HepG2 (cell line): ENCODE results near the gene SLC38A8. TPM values are rescaled to one million over a fixed set of nuclear protein-coding genes. Genes with fewer than 3 reads are reported as not detected.

Experiments used
- ATAC-seq: fragments of 200-7000 bp; cut with Tn5 transposase; 3 replicates; pipeline ENCODE4 v1.9.1; 2020; ENCODE audit warnings: mild to moderate bottlenecking, moderate library complexity
- BruUV-seq: library from RNA; stranded (reverse); fragments of 400-500 nt; replicated peaks from 2 replicates; lab custom pipeline; 2021; lab: Mats Ljungman, UMichigan
- CTCF ChIA-PET: fragments of 300-600 bp; formaldehyde crosslinking; extraction: SDS; loops from one replicate; lab custom pipeline; 2021; ENCODE audit warnings: low total read pairs, inconsistent platforms, low intra/inter-chr PET ratio; lab: Yijun Ruan, JAX
- POLR2A ChIA-PET: fragments of 350-600 bp; sonication (Branson Sonifier 250); formaldehyde crosslinking; loops from one replicate; lab custom pipeline; 2020; ENCODE audit warnings: antibody characterized with exemption, inconsistent platforms; lab: Yijun Ruan, JAX
- DNase-seq: peaks from one replicate; pipeline ENCODE4 v3.0.0-alpha.2; 2015; ENCODE audit warnings: low spot score
- FAIRE-seq: peaks from 3 replicates; lab custom pipeline; 2011; peaks lifted over from hg19 to GRCh38; lab: Jason Lieb, UNC
- H2AFZ ChIP-seq: one replicate; pipeline ENCODE4 v1.6.1; 2011; ENCODE audit warnings: low read length, inconsistent platforms
- H3K27ac ChIP-seq: fragments of 300-600 bp; 3 replicates; pipeline ENCODE4 v1.8.0; 2011; ENCODE audit warnings: mixed run types, mild to moderate bottlenecking, mixed read lengths, low read length, inconsistent platforms; ENCODE audit not compliant: insufficient read depth; ENCODE audit errors: extremely low read length
- H3K27me3 ChIP-seq, 2 experiments: fragments of 200-600 bp in 1 of 2; 2 replicates in 1 of 2; 3 replicates in 1 of 2; pipeline versions ENCODE4 v1.6.0 to v1.8.0; 2011; ENCODE audit warnings: low read length in 2 of 2, mild to moderate bottlenecking in 2 of 2, moderate library complexity in 2 of 2, inconsistent platforms in 1 of 2; ENCODE audit not compliant: insufficient read depth in 2 of 2, control insufficient read depth in 1 of 2
- H3K36me3 ChIP-seq, 2 experiments: fragments of 200-600 bp in 1 of 2; replicated peaks in 1 of 2; 2 replicates in 1 of 2; 3 replicates in 1 of 2; pipeline versions ENCODE4 v1.5.1 to v1.8.0; 2011; ENCODE audit warnings: low read length in 2 of 2, inconsistent platforms in 1 of 2; ENCODE audit not compliant: insufficient read depth in 2 of 2, control insufficient read depth in 1 of 2
- H3K4me1 ChIP-seq: 2 replicates; pipeline ENCODE4 v1.5.1; 2012; ENCODE audit warnings: low read length, inconsistent platforms; ENCODE audit not compliant: insufficient read depth
- H3K4me2 ChIP-seq: 2 replicates; pipeline ENCODE4 v1.6.0; 2011; ENCODE audit warnings: low read depth, low read length, inconsistent platforms
- H3K4me3 ChIP-seq, 3 experiments: fragments of 200-600 bp in 1 of 3; sonication (generic), shearing (Covaris generic) in 1 of 3; replicated peaks in 1 of 3; 2 replicates each; pipeline ENCODE4 v1.5.1; 2011 to 2016; ENCODE audit warnings: low read length in 3 of 3, inconsistent platforms in 2 of 3, low read depth in 2 of 3, mild to moderate bottlenecking in 2 of 3, control low read depth in 1 of 3, mixed read lengths in 1 of 3; ENCODE audit not compliant: insufficient read depth in 1 of 3
- H3K79me2 ChIP-seq: one replicate; pipeline ENCODE4 v1.6.1; 2011; ENCODE audit warnings: low read length, inconsistent platforms; ENCODE audit not compliant: insufficient read depth
- H3K9ac ChIP-seq: 2 replicates; pipeline ENCODE4 v1.6.0; 2011; ENCODE audit warnings: mild to moderate bottlenecking, low read depth, low read length, inconsistent platforms; ENCODE audit not compliant: insufficient read depth
- H3K9me3 ChIP-seq: 2 replicates; pipeline ENCODE4 v1.5.1; 2012; ENCODE audit warnings: mild to moderate bottlenecking, low read length
- H4K20me1 ChIP-seq: 2 replicates; pipeline ENCODE4 v1.6.0; 2011; ENCODE audit warnings: inconsistent platforms, mild to moderate bottlenecking, low read length, moderate library complexity; ENCODE audit not compliant: insufficient read depth
- BRF2 ChIP-seq: sonication (generic); formaldehyde crosslinking; IDR thresholded peaks from 2 replicates; pipeline ENCODE4 v1.8.1; 2022; ENCODE audit warnings: mild to moderate bottlenecking, missing genetic modification reagents
- HMGXB3 ChIP-seq: sonication (generic); formaldehyde crosslinking; IDR thresholded peaks from 2 replicates; pipeline ENCODE4 v1.4.0; 2020; ENCODE audit warnings: missing genetic modification reagents, borderline replicate concordance
- HNRNPUL1 ChIP-seq: fragments of 200-400 bp; formaldehyde crosslinking; IDR thresholded peaks from 2 replicates; pipeline ENCODE4 v1.6.1; 2017; ENCODE audit warnings: low read depth, mild to moderate bottlenecking, low read length, moderate library complexity
- IKZF5 ChIP-seq: IDR thresholded peaks from 2 replicates; pipeline ENCODE4 v1.6.1; 2018; ENCODE audit warnings: missing genetic modification reagents, mild to moderate bottlenecking, missing compliant biosample characterization
- JUN ChIP-seq: sonication (generic); formaldehyde crosslinking; IDR thresholded peaks from 2 replicates; pipeline ENCODE4 v1.4.0; 2020; ENCODE audit warnings: mild to moderate bottlenecking, missing genetic modification reagents
- KLF16 ChIP-seq, 2 experiments: sonication (generic) in 1 of 2; formaldehyde crosslinking in 1 of 2; IDR thresholded peaks; 2 replicates each; pipeline versions ENCODE4 v1.6.1 to v1.8.0; 2016 to 2023; ENCODE audit warnings: missing genetic modification reagents in 2 of 2, missing compliant biosample characterization in 1 of 2
- MLX ChIP-seq: IDR thresholded peaks from 2 replicates; pipeline ENCODE4 v1.6.1; 2016
- NFE2 ChIP-seq: sonication (generic); formaldehyde crosslinking; IDR thresholded peaks from 2 replicates; pipeline ENCODE4 v1.4.0; 2020; ENCODE audit warnings: missing genetic modification reagents
- POGZ ChIP-seq: sonication (generic); formaldehyde crosslinking; IDR thresholded peaks from 2 replicates; pipeline ENCODE4 v1.4.0; 2020; ENCODE audit warnings: mild to moderate bottlenecking, missing genetic modification reagents
- SMYD3 ChIP-seq: sonication (generic); formaldehyde crosslinking; IDR thresholded peaks from 2 replicates; pipeline ENCODE4 v1.8.1; 2023; ENCODE audit warnings: mild to moderate bottlenecking, missing genetic modification reagents
- STAG1 ChIP-seq: sonication (generic); formaldehyde crosslinking; IDR thresholded peaks from 2 replicates; pipeline ENCODE4 v1.4.0; 2020; ENCODE audit warnings: missing genetic modification reagents
- ZNF34 ChIP-seq: sonication (generic); formaldehyde crosslinking; IDR thresholded peaks from 2 replicates; pipeline ENCODE4 v1.4.0; 2020; ENCODE audit warnings: mild to moderate bottlenecking, missing genetic modification reagents, borderline replicate concordance
- ZNF670 ChIP-seq: sonication (generic); formaldehyde crosslinking; IDR thresholded peaks from 2 replicates; pipeline ENCODE4 v1.8.0; 2022; ENCODE audit warnings: mild to moderate bottlenecking, missing genetic modification reagents, borderline replicate concordance
- ZNF709 ChIP-seq: sonication (generic); formaldehyde crosslinking; IDR thresholded peaks from 2 replicates; pipeline ENCODE4 v1.5.0; 2020; ENCODE audit warnings: mild to moderate bottlenecking, missing genetic modification reagents
- ZNF781 ChIP-seq: sonication (generic); formaldehyde crosslinking; IDR thresholded peaks from 2 replicates; pipeline ENCODE4 v1.5.1; 2020; ENCODE audit warnings: borderline replicate concordance, mild to moderate bottlenecking, missing genetic modification reagents; ENCODE audit errors: not compliant biosample characterization
- WGBS: methylation state at CpG from one replicate; pipeline ENCODE4 v1.1.6; 2017; ENCODE audit warnings: low lambda C conversion rate; 5-methylcytosine and 5-hydroxymethylcytosine counted together
- in situ Hi-C: cut with HindIII; loops from 2 replicates; pipeline ENCODE4 v1.10.0; 2017; ENCODE audit warnings: low pct_unique_long_range_greater_than_20kb; ENCODE audit not compliant: extremely low pct_ligation_motif_present
- intact Hi-C: fragments of 100-400 bp; cut with micrococcal nuclease; formaldehyde crosslinking; loops from one replicate; pipeline ENCODE4 v1.10.0; 2022; ENCODE audit not compliant: unreplicated experiment
- polyA plus RNA-seq, 8 experiments: library from polyadenylated mRNA; depleted of rRNA in 3 of 8; stranded (reverse) in 7 of 8; unstranded in 1 of 8; fragments of >200 nt; fragmentation: Illumina TruSeq in 4 of 8; extraction: Trizol in 4 of 8; gene quantifications; 2 replicates each; pipeline versions ENCODE4 v1.2.1 to v1.2.3, GENCODE V29; 2011 to 2016; ENCODE audit warnings: low read depth in 4 of 8, missing spikeins in 1 of 8, mixed read lengths in 1 of 8; ENCODE audit not compliant: insufficient read depth in 1 of 8
- total RNA-seq, 5 experiments: library from RNA; depleted of rRNA; stranded (reverse); fragments of >200 nt; fragmentation: Illumina TruSeq; extraction: Trizol; gene quantifications; 2 replicates each; pipeline ENCODE4 v1.2.3, GENCODE V29; 2016; ENCODE audit warnings: low read depth in 1 of 5

The SLC38A8 gene
- total and polyA plus RNA-seq, 2 of the 13 experiments (the other 11 are each of a cell fraction or from before 2014, with no cell fraction given), result 0.24 to 0.37 TPM

- TF ChIP-seq HMGXB3 (no peak), HNRNPUL1 (no peak), ZNF670 (no peak), POGZ (no peak), ZNF709 (no peak), KLF16 (CRISPR knock-in tag; IDR thresholded peaks at IDR 0.05) (no peak)
Observed at GRCh38 chr16:84072014-84072413, 29.4 kb upstream of the SLC38A8 start (continued).

GRCh38 chr16:84071121-84071520 lies 28.5 kb upstream of the SLC38A8 start:
- H3K36me3 ChIP-seq, result peaks cover 50 to 90% of the 10 kb centered on the region in 2 experiments
- H3K27ac ChIP-seq, result no peak overlapping the region
- H4K20me1 ChIP-seq, result no peaks in the 10 kb centered on the region
- no peak for DNase-seq
- POLR2A ChIA-PET, result no interaction called here
- WGBS, result 97% methylated on average over 8 of the region's 8 CpGs
- H3K4me2 ChIP-seq, result no peak overlapping the region
- H3K79me2 ChIP-seq, result no peaks in the 10 kb centered on the region
- no peak for ATAC-seq
- CTCF ChIA-PET, result no interaction called here
- BruUV-seq, result no TSS peak
- H3K9me3 ChIP-seq, result no peaks in the 10 kb centered on the region
- intact Hi-C loops, result no loop called here
- H2AFZ ChIP-seq, result no peak overlapping the region
- no peaks in the 10 kb centered on the region for H3K4me1 ChIP-seq
- in situ Hi-C loops, result no loop called here
- H3K27me3 ChIP-seq, result no peaks in the 10 kb centered on the region
- H3K4me3 ChIP-seq, result no peak overlapping the region
- FAIRE-seq, result no peak
- H3K9ac ChIP-seq, result no peak overlapping the region
- TF ChIP-seq ZNF781 (CRISPR knock-in tag) (no peak), NFE2 (CRISPR knock-in tag) (no peak), JUN (CRISPR knock-in tag) (no peak), STAG1 (CRISPR knock-in tag) (no peak), ZNF34 (no peak), BRF2 (CRISPR knock-in tag) (no peak), SMYD3 (CRISPR knock-in tag) (no peak), MLX (CRISPR knock-in tag) (no peak), IKZF5 (CRISPR knock-in tag) (no peak), ZNF670 (no peak)
